GM18873 (cell line): ENCODE results near the gene LRRFIP1.

Source experiments
- ATAC-seq: cut with Tn5 transposase; IDR thresholded peaks from one replicate; pipeline ENCODE4 v1.9.1; 2021; ENCODE audit warnings: mild to moderate bottlenecking, moderate library complexity, moderate number of reproducible peaks; ENCODE audit not compliant: unreplicated experiment, low FRiP score

Gene LRRFIP1

GRCh38 chr2:237718277-237718634 lies 90.9 kb downstream of the LRRFIP1 start:
- no peak for ATAC-seq

- ATAC-seq = no peak
Measured at GRCh38 chr2:237720444-237720843, 93.1 kb downstream of the LRRFIP1 start.

GRCh38 chr2:237720957-237721356 lies 93.6 kb downstream of the LRRFIP1 start:
- no peak for ATAC-seq

GRCh38 chr2:237721458-237721857 lies 94.1 kb downstream of the LRRFIP1 start:
- no peak for ATAC-seq

GRCh38 chr2:237722616-237723015 lies 95.2 kb downstream of the LRRFIP1 start:
- no peak for ATAC-seq

GRCh38 chr2:237723023-237723422 lies 95.6 kb downstream of the LRRFIP1 start:
- ATAC-seq = no peak

GRCh38 chr2:237723602-237724001 lies 96.2 kb downstream of the LRRFIP1 start:
- no peak for ATAC-seq

GRCh38 chr2:237724811-237725478 lies 97.6 kb downstream of the LRRFIP1 start:
- ATAC-seq = no peak

GRCh38 chr2:237725661-237726060 lies 98.3 kb downstream of the LRRFIP1 start:
- no peak for ATAC-seq

- no peak for ATAC-seq
Measured at GRCh38 chr2:237726401-237726830, 99.0 kb downstream of the LRRFIP1 start.

- ATAC-seq = no peak
Measured at GRCh38 chr2:237727363-237727762, 100.0 kb downstream of the LRRFIP1 start.

GRCh38 chr2:237729681-237730475 lies 102.5 kb downstream of the LRRFIP1 start:
- no peak for ATAC-seq

- no peak for ATAC-seq
Measured at GRCh38 chr2:237731663-237732062, 104.3 kb downstream of the LRRFIP1 start.

GRCh38 chr2:237732070-237732469 lies 104.7 kb downstream of the LRRFIP1 start:
- no peak for ATAC-seq

GRCh38 chr2:237732790-237733381 lies 105.5 kb downstream of the LRRFIP1 start:
- ATAC-seq = no peak

GRCh38 chr2:237733677-237734300 lies 106.4 kb downstream of the LRRFIP1 start:
- ATAC-seq = no peak

GRCh38 chr2:237734905-237735623 lies 107.7 kb downstream of the LRRFIP1 start:
- no peak for ATAC-seq

- ATAC-seq = no peak
Measured at GRCh38 chr2:237735798-237736197, 108.4 kb downstream of the LRRFIP1 start.

- no peak for ATAC-seq
Measured at GRCh38 chr2:237736783-237737182, 109.4 kb downstream of the LRRFIP1 start.

GRCh38 chr2:237737196-237737865 lies 109.9 kb downstream of the LRRFIP1 start:
- ATAC-seq = no peak
